Measurements from ENCODE around the gene CIROP. TPM values are rescaled to one million over a fixed set of nuclear protein-coding genes. Genes with fewer than 3 reads are reported as not detected.

CIROP gene
- total and polyA plus RNA-seq, 9 of the 15 experiments (the other 6 are each of a cell fraction or from before 2014, with no cell fraction given) = not detected

GRCh38 chr14:23114120-23114458 is 9.3 kb upstream of the CIROP start (continued):
- TF ChIP-seq E2F6 (IDR thresholded peaks at IDR 0.05; ENCODE audit: borderline replicate concordance in 1 of 2, extremely low read depth in 1 of 2, insufficient read depth in 1 of 2, insufficient read length in 1 of 2, low read depth in 1 of 2, low read length in 1 of 2, poor library complexity in 1 of 2, severe bottlenecking in 1 of 2) = no peak
- no peak for TF ChIP-seq RFX1 (IDR thresholded peaks at IDR 0.05)

- no peaks in the 10 kb centered on the region for H3K9me1 ChIP-seq (ENCODE audit: control insufficient read depth, insufficient read depth, low read length)
- FAIRE-seq = no peak
- H4K20me1 ChIP-seq (replicated peaks; ENCODE audit: control insufficient read depth, insufficient read depth, low read length) = peaks cover 3% of the 10 kb centered on the region; the same call in 1 of the 2 replicates
- ChIA-PET CTCF (ENCODE audit: low intra/inter-chr PET ratio) (interaction anchor here (5.6 kb wide), 1 partner anchor 43 kb away, joined by 109 read pairs; no protein-coding TSS in a partner anchor), POLR2A (interaction anchor here (0.5 to 1.8 kb wide), 4 partner anchors 18 to 164 kb away, joined by 3 to 17 read pairs (median 4); partner anchors contain the start of genes ACIN1 and C14orf119)
- no peak overlapping the region for H3K4me3 ChIP-seq
- WGBS (ENCODE audit: insufficient coverage, low coverage, missing lambda C conversion rate) = 38% methylated on average over 5 of the region's 10 CpGs
- in situ Hi-C loops (cut with MboI) (no loop called here), intact Hi-C loops (cut with micrococcal nuclease) (no loop called here)
- H3K27ac ChIP-seq (ENCODE audit: extremely low read depth, low read depth, low read length) = no peak overlapping the region
- BruUV-seq (replicated peaks) = no TSS peak
- ATAC-seq = no peak
- peaks cover 0 to 13% of the 10 kb centered on the region in 2 experiments; a peak in 3 of 5 replicates for H3K27me3 ChIP-seq (ENCODE audit: control insufficient read depth in 2 of 2, insufficient read depth in 2 of 2, low read length in 2 of 2)
- peaks cover 26 to 48% of the 10 kb centered on the region in 2 experiments for H3K4me1 ChIP-seq (replicated peaks in 1 of 2; ENCODE audit: control insufficient read depth in 2 of 2, insufficient read depth in 2 of 2, low read length in 2 of 2)
- peak in 2 of 4 experiments; percentile 42 to 52 for DNase-seq (ENCODE audit: extremely low read depth in 1 of 4, low spot score in 3 of 4)
- no peak overlapping the region for H3K4me2 ChIP-seq (ENCODE audit: insufficient read depth, low read length)
- H3K9me3 ChIP-seq (replicated peaks; ENCODE audit: control insufficient read depth, insufficient read depth, low read depth, low read length) = no peaks in the 10 kb centered on the region
- H2AFZ ChIP-seq (ENCODE audit: low read depth, low read length) = no peak overlapping the region
- H3K36me3 ChIP-seq (ENCODE audit: control insufficient read depth, insufficient read depth, low read length) = no peaks in the 10 kb centered on the region
- peak overlapping the region in 1 of 2 experiments; percentile 43; a peak in 1 of 4 replicates for H3K9ac ChIP-seq (ENCODE audit: insufficient read depth in 1 of 2, low read depth in 2 of 2, low read length in 2 of 2)
- no peaks in the 10 kb centered on the region for H3K79me2 ChIP-seq (ENCODE audit: control insufficient read depth, insufficient read depth, low read length)
- no peak for TF ChIP-seq PATZ1 (CRISPR knock-in tag; IDR thresholded peaks at IDR 0.05; ENCODE audit: borderline replicate concordance)
- no peak for TF ChIP-seq ZNF253 (CRISPR knock-in tag; conservative IDR thresholded peaks at IDR 0.05)
- TF ChIP-seq PRDM10 (IDR thresholded peaks at IDR 0.05; ENCODE audit: partially characterized antibody) = peak; percentile 9
- no peak for TF ChIP-seq CHD4 (IDR thresholded peaks at IDR 0.05; ENCODE audit: insufficient read depth, insufficient replicate concordance, low read depth, low read length, poor library complexity, severe bottlenecking)
- TF ChIP-seq ZNF75A (CRISPR knock-in tag; IDR thresholded peaks at IDR 0.05) = no peak
- TF ChIP-seq NR2C2 (CRISPR knock-in tag; IDR thresholded peaks at IDR 0.05) = no peak
- 0 out of 2 replicates have a peak, but pooled peaks have one; percentile 5 for TF ChIP-seq NR2C2 (tag; IDR thresholded peaks at IDR 0.05)
- TF ChIP-seq ZBTB34 (CRISPR knock-in tag; IDR thresholded peaks at IDR 0.05) = no peak
These were observed 8.8 kb upstream of the CIROP start for GRCh38 chr14:23113431-23114119.

All from K562 (cell line).